ENCODE data around the gene TAS2R1.
"Not testable (repeated sequence)": the region's sequence is repeated elsewhere in the genome, so short reads cannot be mapped to it uniquely, and the experiment has no call there.

The TAS2R1 gene

GRCh38 chr5:9622971-9623421 lies 7.2 kb downstream of the TAS2R1 start:
- DNase-seq (ENCODE audit: low spot score): no peak

GRCh38 chr5:9621379-9621903 lies 8.7 kb downstream of the TAS2R1 start:
- no peak for DNase-seq (ENCODE audit: low spot score)

GRCh38 chr5:9619331-9620092 lies 10.6 kb downstream of the TAS2R1 start:
- no peak for DNase-seq (ENCODE audit: low spot score)

GRCh38 chr5:9617739-9618504 lies 12.2 kb downstream of the TAS2R1 start:
- DNase-seq (ENCODE audit: low spot score): no peak

GRCh38 chr5:9617221-9617620 lies 12.9 kb downstream of the TAS2R1 start:
- DNase-seq (ENCODE audit: low spot score): no peak

GRCh38 chr5:9615331-9615730 lies 14.8 kb downstream of the TAS2R1 start:
- DNase-seq (ENCODE audit: low spot score): no peak

- DNase-seq (ENCODE audit: low spot score): no peak
Observed at GRCh38 chr5:9613360-9613759, 16.8 kb downstream of the TAS2R1 start.

GRCh38 chr5:9610969-9611368 lies 19.2 kb downstream of the TAS2R1 start:
- no peak for DNase-seq (ENCODE audit: low spot score)

- DNase-seq (ENCODE audit: low spot score): no peak
Observed at GRCh38 chr5:9610364-9610763, 19.8 kb downstream of the TAS2R1 start.

- no peak for DNase-seq (ENCODE audit: low spot score)
Observed at GRCh38 chr5:9608093-9608492, 22.1 kb downstream of the TAS2R1 start.

- no peak for DNase-seq (ENCODE audit: low spot score)
Observed at GRCh38 chr5:9605041-9605838, 24.9 kb downstream of the TAS2R1 start.

GRCh38 chr5:9604416-9604815 lies 25.7 kb downstream of the TAS2R1 start:
- no peak for DNase-seq (ENCODE audit: low spot score)

- no peak for DNase-seq (ENCODE audit: low spot score)
Observed at GRCh38 chr5:9601055-9601739, 29.0 kb downstream of the TAS2R1 start.

- no peak for DNase-seq (ENCODE audit: low spot score)
Observed at GRCh38 chr5:9599391-9599790, 30.8 kb downstream of the TAS2R1 start.

GRCh38 chr5:9598329-9598728 lies 31.8 kb downstream of the TAS2R1 start:
- not testable (repeated sequence) for DNase-seq (ENCODE audit: low spot score)

GRCh38 chr5:9597322-9597721 lies 32.8 kb downstream of the TAS2R1 start:
- DNase-seq (ENCODE audit: low spot score): not testable (repeated sequence)

- DNase-seq (ENCODE audit: low spot score): no peak
Observed at GRCh38 chr5:9596824-9597223, 33.3 kb downstream of the TAS2R1 start.

- DNase-seq (ENCODE audit: low spot score): no peak
Observed at GRCh38 chr5:9596171-9596780, 33.9 kb downstream of the TAS2R1 start.

GRCh38 chr5:9594913-9595312 lies 35.2 kb downstream of the TAS2R1 start:
- DNase-seq (ENCODE audit: low spot score): no peak

GRCh38 chr5:9589049-9589835 lies 40.9 kb downstream of the TAS2R1 start:
- DNase-seq (ENCODE audit: low spot score): no peak
